DMS53 treated with DMSO at 0.1 percent for 48 hours (cell line): Measurements from ENCODE around the gene TSPAN5.
"Not testable (repeated sequence)": the region's sequence is repeated elsewhere in the genome, so short reads cannot be mapped to it uniquely, and the experiment has no call there.

Source experiments
- DNase-seq: peaks from one replicate; lab custom pipeline; 2025; ENCODE audit not compliant: unreplicated experiment; lab: John Stamatoyannopoulos, UW

Gene TSPAN5

GRCh38 chr4:98470366-98470765, 188.0 kb downstream of the TSPAN5 start:
- DNase-seq, result no peak

- DNase-seq, result no peak
Observed at GRCh38 chr4:98469771-98470170, 188.6 kb downstream of the TSPAN5 start.

- no peak for DNase-seq
Observed at GRCh38 chr4:98468709-98469108, 189.7 kb downstream of the TSPAN5 start.

DNA sequence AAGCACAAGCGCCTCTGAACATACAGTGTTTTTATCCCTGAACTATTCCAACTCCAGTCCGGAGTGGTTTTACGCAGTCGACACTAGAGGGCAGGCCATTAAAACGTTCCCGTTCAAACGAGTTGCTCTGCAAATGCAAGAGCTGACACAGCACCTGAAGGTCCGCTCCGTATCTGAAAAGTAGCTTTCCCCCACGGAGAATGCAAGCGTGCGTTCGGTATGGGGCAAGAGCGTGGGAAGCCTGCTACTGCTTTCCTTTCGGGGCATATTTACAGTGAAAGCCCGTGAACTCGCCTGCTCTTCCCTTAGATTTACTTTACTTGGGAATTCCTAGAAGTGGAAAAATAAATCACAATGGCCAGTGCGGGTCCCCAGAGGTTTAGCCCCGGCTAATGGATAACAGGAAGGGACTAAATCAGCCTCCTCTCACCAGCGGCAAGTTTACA, 190.8 kb downstream of the TSPAN5 start:
- DNase-seq, result peak; percentile 74

DNA sequence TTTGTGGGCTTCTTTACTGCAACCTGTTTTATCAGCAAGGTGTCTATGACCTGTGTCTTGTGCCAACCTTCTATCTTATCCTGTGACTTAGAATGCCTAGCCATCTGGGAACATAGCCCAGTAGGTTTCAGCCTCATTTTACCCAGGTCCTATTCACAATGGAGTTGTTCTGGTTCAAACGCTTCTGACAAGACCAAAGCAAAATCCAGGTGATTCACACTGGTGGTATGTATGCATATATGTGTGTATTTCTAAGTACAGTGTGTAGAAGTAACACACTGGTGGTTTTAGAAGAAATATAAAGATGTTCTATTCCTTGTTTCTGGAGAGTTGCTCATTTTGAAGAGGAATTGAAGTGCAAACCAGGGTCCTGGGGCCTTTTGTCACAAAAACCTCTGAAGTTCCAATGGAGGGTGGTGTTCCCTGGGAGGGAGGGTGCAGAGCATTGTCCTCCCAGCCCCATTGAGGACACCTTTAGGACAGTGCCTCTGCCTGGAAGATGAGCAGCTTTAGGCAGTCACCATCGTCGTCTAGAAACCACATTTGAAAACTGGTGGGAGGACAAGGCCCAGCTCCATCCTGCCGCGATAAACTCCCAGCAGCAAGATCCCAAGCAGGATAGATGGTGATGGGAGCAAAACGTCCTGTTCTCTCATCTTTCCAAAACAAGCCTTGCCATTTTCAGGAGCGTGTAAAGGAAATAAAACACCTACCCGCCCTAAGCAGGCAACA, 191.4 kb downstream of the TSPAN5 start:
- DNase-seq, result no peak

DNA sequence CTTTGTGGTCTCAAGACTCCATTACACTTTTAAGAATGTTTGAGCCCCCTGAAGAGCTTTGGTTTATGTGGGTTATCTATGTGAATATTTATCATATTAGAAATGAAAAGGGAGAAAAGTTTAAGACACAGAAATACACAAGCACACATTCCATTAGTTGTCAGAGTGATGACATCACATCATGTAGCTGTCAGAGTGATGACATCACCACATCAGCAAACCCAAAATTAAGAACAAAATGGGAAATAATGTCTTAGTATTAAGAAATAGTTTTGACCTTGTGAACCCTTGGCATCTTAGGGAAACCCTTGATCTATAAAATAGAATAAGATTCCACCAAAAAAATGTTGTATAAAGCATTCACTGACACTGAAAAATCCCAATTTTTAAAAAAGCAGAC, 195.9 kb downstream of the TSPAN5 start:
- no peak for DNase-seq

- DNase-seq, result not testable (repeated sequence)
Observed at GRCh38 chr4:98461121-98461865, 197.1 kb downstream of the TSPAN5 start.

- not testable (repeated sequence) for DNase-seq
Observed at GRCh38 chr4:98457422-98457821, 201.0 kb downstream of the TSPAN5 start.

GRCh38 chr4:98452091-98452490, 206.3 kb downstream of the TSPAN5 start:
- DNase-seq, result no peak

GRCh38 chr4:98448908-98449307, 209.5 kb downstream of the TSPAN5 start:
- DNase-seq, result no peak

- no peak for DNase-seq
Observed at GRCh38 chr4:98447648-98448047, 210.8 kb downstream of the TSPAN5 start.

DNA sequence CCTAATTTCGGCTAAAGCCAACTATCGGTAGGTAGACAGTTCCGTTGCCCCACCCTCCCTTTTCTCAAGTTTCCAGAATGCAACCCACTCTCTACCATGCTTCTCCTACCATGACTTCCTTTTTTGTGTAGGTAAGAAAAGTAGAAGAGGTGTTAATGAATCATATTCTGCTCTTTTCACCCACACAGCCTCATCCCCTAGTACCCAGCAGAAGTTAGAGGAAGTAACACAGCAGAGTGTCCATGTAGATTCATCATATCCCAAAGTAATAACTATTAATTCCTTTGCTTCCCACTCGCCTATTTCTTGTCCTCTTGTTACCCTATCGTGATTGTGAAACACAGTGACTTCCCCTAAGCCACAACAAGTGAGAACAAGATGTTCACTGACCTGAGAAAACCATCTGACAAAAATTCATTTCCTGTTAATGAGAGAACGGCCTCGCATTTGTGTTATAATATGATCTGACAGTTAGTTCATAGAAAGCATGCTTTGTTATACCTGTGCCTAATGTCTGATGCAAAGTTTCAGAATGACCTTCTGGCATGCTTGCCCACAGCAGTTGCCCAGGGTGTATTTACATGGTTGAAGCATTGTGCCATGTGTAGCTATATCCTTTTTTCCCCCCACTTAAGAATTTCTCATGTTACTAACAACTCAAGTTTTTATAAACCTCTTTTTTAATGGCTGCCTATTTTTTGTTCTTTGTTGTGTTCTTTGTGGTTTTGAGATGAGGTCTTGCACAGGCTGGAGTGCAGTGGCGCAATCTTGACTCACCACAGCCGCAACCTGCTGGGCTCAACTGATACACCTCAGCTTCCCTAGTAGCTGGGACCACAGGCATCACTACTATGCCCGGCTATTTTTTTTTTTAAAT, 211.7 kb downstream of the TSPAN5 start:
- DNase-seq, result no peak

DNA sequence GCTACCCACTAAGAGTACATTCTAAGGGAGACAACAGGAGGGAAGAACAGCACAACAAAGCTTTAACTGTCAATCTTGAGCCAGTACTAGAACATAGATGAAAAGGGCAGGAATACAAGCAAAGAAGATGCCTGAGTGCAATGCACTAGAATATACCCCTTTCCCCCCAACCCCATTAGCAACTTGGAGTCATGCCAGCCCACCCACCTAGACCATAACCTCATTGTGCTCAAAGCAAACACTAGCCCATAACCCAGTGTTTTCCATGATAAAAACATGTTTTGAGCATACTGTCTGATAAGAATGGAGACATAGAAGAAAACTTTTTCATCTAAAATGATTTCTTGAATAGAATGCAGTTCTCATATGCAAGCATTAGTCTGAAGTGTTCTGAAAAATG, 214.0 kb downstream of the TSPAN5 start:
- no peak for DNase-seq

- no peak for DNase-seq
Observed at GRCh38 chr4:98434816-98435215, 223.6 kb downstream of the TSPAN5 start.

- no peak for DNase-seq
Observed at GRCh38 chr4:98433691-98434090, 224.7 kb downstream of the TSPAN5 start.

- no peak for DNase-seq
Observed at GRCh38 chr4:98430708-98431403, 227.6 kb downstream of the TSPAN5 start.

DNA sequence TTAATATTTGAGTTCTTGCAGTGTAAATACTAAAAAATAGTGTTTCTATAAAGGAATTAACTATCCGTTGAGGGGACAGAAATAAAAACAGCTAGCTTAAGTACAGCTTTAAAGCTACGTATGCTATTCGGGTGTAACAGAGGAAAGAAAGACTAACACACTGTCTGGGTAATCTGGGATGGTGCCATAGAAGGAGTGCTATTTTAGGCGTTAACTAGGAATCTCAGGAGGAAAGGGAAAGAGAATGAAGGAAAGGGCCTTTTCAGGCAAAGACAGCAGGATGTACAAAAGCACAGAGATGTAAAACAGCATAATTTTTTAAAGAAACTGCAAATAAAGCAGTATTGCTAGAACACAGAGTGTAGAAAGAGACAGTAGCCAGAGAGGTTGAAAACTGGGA, 235.4 kb downstream of the TSPAN5 start:
- no peak for DNase-seq

- no peak for DNase-seq
Observed at GRCh38 chr4:98421111-98421510, 237.3 kb downstream of the TSPAN5 start.
